Hepatocyte (in vitro differentiated cells): ENCODE data around the gene NAA40. TPM values are rescaled to one million over a fixed set of nuclear protein-coding genes. Genes with fewer than 3 reads are reported as not detected.

Experiments
- DNase-seq: peaks from one replicate; pipeline ENCODE4 v3.0.0-alpha.2; 2016; ENCODE audit warnings: low spot score
- H2AFZ ChIP-seq: fragments of 200-600 bp; sonication (generic); 2 replicates; pipeline ENCODE4 v1.6.0; 2016; ENCODE audit warnings: antibody characterized with exemption, mild to moderate bottlenecking
- H3K27ac ChIP-seq: fragments of 200-600 bp; sonication (generic); 2 replicates; pipeline ENCODE4 v1.5.1; 2016; ENCODE audit warnings: mild to moderate bottlenecking
- H3K27me3 ChIP-seq: fragments of 200-600 bp; sonication (generic); 2 replicates; pipeline ENCODE4 v1.6.1; 2016
- H3K36me3 ChIP-seq: fragments of 200-600 bp; sonication (generic); replicated peaks from 2 replicates; pipeline ENCODE4 v1.5.1; 2016; ENCODE audit warnings: low read depth; ENCODE audit not compliant: insufficient read depth
- H3K4me1 ChIP-seq: fragments of 200-600 bp; sonication (generic); 2 replicates; pipeline ENCODE4 v1.5.1; 2016; ENCODE audit warnings: mild to moderate bottlenecking, moderate library complexity; ENCODE audit not compliant: insufficient read depth
- H3K4me2 ChIP-seq: fragments of 200-600 bp; sonication (generic); 2 replicates; pipeline ENCODE4 v1.6.0; 2016
- H3K4me3 ChIP-seq: fragments of 200-600 bp; sonication (generic); 2 replicates; pipeline ENCODE4 v1.5.1; 2016; ENCODE audit warnings: mild to moderate bottlenecking
- H3K79me2 ChIP-seq: fragments of 200-600 bp; sonication (generic); 2 replicates; pipeline ENCODE4 v1.6.0; 2017; ENCODE audit warnings: mild to moderate bottlenecking
- H3K9me2 ChIP-seq: fragments of 200-600 bp; sonication (generic); replicated peaks from 2 replicates; pipeline ENCODE4 v1.6.0; 2017; ENCODE audit warnings: mild to moderate bottlenecking; ENCODE audit not compliant: insufficient read depth
- H3K9me3 ChIP-seq: fragments of 200-600 bp; sonication (generic); 2 replicates; pipeline ENCODE4 v1.5.1; 2016; ENCODE audit warnings: low read depth, mild to moderate bottlenecking
- H4K20me1 ChIP-seq: fragments of 200-600 bp; sonication (generic); 2 replicates; pipeline ENCODE4 v1.6.0; 2016; ENCODE audit warnings: mild to moderate bottlenecking; ENCODE audit not compliant: insufficient read depth, poor library complexity, severe bottlenecking
- EZH2 ChIP-seq: fragments of 200-600 bp; sonication (generic); IDR thresholded peaks from 2 replicates; pipeline ENCODE4 v1.6.1; 2016; ENCODE audit warnings: antibody characterized with exemption, mild to moderate bottlenecking, borderline replicate concordance
- EZH2phosphoT487 ChIP-seq: fragments of 200-600 bp; sonication (generic); IDR thresholded peaks from one replicate; pipeline ENCODE4 v1.6.1; 2018; ENCODE audit warnings: antibody characterized with exemption, mild to moderate bottlenecking, low read depth, moderate library complexity; ENCODE audit not compliant: unreplicated experiment, severe bottlenecking
- WGBS: methylation state at CpG from one replicate; pipeline ENCODE4 v1.1.6; 2016; ENCODE audit warnings: low lambda C conversion rate; ENCODE audit errors: missing lambda C conversion rate; 5-methylcytosine and 5-hydroxymethylcytosine counted together
- polyA plus RNA-seq: library from polyadenylated mRNA; unstranded; fragments of >200 nt; fragmentation: Nextera tagmentation; extraction: Ambion mirVana; gene quantifications from 2 replicates; pipeline ENCODE4 v1.2.1, GENCODE V29; 2016
- total RNA-seq: library from RNA; depleted of rRNA; stranded (reverse); fragments of >200 nt; gene quantifications from 2 replicates; pipeline ENCODE4 v1.2.3, GENCODE V29; 2014
- TF ChIP-seq, protein P1 (sequence below): fragments of 200-600 bp; sonication (generic); IDR thresholded peaks from 2 replicates; pipeline ENCODE4 v1.5.1; 2016; ENCODE audit warnings: antibody characterized with exemption, mild to moderate bottlenecking; ENCODE audit not compliant: poor library complexity

The NAA40 gene
- total and polyA plus RNA-seq, 2 experiments from 2014 or later = 15.3 to 16.4 TPM

DNA sequence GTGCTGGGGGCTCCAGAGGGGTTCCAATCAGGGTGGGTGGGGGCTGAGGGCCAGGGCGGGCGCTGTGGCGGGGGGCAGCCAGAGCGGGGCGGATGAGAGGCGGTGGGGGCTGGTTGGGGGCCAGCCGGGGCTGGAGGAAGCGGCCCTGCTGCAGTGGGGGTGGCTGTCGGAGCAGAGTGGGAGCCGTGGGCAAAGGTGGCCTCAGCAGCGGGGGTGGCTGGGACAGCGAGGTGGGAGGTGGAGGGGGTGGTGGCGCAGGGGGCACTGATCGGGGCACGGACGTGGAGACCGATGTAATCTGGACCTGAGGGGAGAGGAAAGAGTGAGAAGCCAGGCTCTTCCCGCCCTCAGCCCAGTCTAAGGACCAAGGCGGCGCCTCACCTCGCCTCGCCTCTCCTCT, 26.9 kb upstream of the NAA40 start:
- WGBS = 100% methylated on average over 5 of the region's 22 CpGs
- H2AFZ ChIP-seq = no peak overlapping the region
- peaks cover 25% of the 10 kb centered on the region for H3K4me1 ChIP-seq
- no peak for DNase-seq
- no peak overlapping the region for H3K4me3 ChIP-seq
- peaks cover 9% of the 10 kb centered on the region for H3K79me2 ChIP-seq
- no peaks in the 10 kb centered on the region for H3K9me2 ChIP-seq
- no peak overlapping the region for H3K4me2 ChIP-seq
- H3K36me3 ChIP-seq = no peaks in the 10 kb centered on the region
- H4K20me1 ChIP-seq = no peaks in the 10 kb centered on the region
- no peak overlapping the region for H3K27ac ChIP-seq
- H3K9me3 ChIP-seq = no peaks in the 10 kb centered on the region
- TF ChIP-seq EZH2phosphoT487 = no peak
- no peak for TF ChIP-seq EZH2
- TF ChIP-seq, protein P1, sequence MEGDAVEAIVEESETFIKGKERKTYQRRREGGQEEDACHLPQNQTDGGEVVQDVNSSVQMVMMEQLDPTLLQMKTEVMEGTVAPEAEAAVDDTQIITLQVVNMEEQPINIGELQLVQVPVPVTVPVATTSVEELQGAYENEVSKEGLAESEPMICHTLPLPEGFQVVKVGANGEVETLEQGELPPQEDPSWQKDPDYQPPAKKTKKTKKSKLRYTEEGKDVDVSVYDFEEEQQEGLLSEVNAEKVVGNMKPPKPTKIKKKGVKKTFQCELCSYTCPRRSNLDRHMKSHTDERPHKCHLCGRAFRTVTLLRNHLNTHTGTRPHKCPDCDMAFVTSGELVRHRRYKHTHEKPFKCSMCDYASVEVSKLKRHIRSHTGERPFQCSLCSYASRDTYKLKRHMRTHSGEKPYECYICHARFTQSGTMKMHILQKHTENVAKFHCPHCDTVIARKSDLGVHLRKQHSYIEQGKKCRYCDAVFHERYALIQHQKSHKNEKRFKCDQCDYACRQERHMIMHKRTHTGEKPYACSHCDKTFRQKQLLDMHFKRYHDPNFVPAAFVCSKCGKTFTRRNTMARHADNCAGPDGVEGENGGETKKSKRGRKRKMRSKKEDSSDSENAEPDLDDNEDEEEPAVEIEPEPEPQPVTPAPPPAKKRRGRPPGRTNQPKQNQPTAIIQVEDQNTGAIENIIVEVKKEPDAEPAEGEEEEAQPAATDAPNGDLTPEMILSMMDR = no peak
- H3K27me3 ChIP-seq = no peaks in the 10 kb centered on the region

GRCh38 chr11:63912678-63913077, 26.1 kb upstream of the NAA40 start:
- Histone ChIP-seq H3K27ac (no peak overlapping the region), H3K4me2 (no peak overlapping the region), H3K36me3 (no peaks in the 10 kb centered on the region), H4K20me1 (no peaks in the 10 kb centered on the region), H3K9me3 (no peaks in the 10 kb centered on the region), H3K4me3 (no peak overlapping the region), H2AFZ (no peak overlapping the region), H3K27me3 (no peaks in the 10 kb centered on the region), H3K9me2 (no peaks in the 10 kb centered on the region), H3K79me2 (peaks cover 9% of the 10 kb centered on the region), H3K4me1 (peaks cover 31% of the 10 kb centered on the region)
- no peak for DNase-seq
- 94% methylated on average over 7 of the region's 7 CpGs for WGBS
- TF ChIP-seq EZH2 = no peak
- TF ChIP-seq EZH2phosphoT487 = no peak
- TF ChIP-seq, protein P1 = no peak

- Histone ChIP-seq H3K27me3 (no peaks in the 10 kb centered on the region), H3K79me2 (peaks cover 9% of the 10 kb centered on the region), H3K4me2 (no peak overlapping the region), H3K9me2 (no peaks in the 10 kb centered on the region), H2AFZ (no peak overlapping the region), H3K27ac (no peak overlapping the region), H4K20me1 (no peaks in the 10 kb centered on the region), H3K9me3 (no peaks in the 10 kb centered on the region), H3K4me1 (peaks cover 45% of the 10 kb centered on the region), H3K4me3 (no peak overlapping the region), H3K36me3 (no peaks in the 10 kb centered on the region)
- WGBS = 93% methylated on average over 30 of the region's 34 CpGs
- TF ChIP-seq, protein P1 = no peak
- TF ChIP-seq EZH2 (no peak), EZH2phosphoT487 (no peak)
- no peak for DNase-seq
Measured at GRCh38 chr11:63913866-63914830, 24.7 kb upstream of the NAA40 start.
